Mucosa of gallbladder (tissue), 1 donor: ENCODE measurements around the gene SH3GLB2. TPM values are rescaled to one million over a fixed set of nuclear protein-coding genes. Genes with fewer than 3 reads are reported as not detected.
"Not testable (repeated sequence)": the region's sequence is repeated elsewhere in the genome, so short reads cannot be mapped to it uniquely, and the experiment has no call there.

Experiments
- DNase-seq: peaks from one replicate; pipeline ENCODE4 v3.0.0-alpha.2; 2020; ENCODE audit warnings: low spot score
- total RNA-seq: library from RNA; stranded (reverse); gene quantifications from one replicate; pipeline ENCODE4 v1.2.1, GENCODE V29; 2021
- donor health status: DM: no; HTN: no; CAD: no.

Gene SH3GLB2
- total RNA-seq, 1 donor from 2014 or later, result 186 TPM

GRCh38 chr9:129022037-129022436 is 6.1 kb downstream of the SH3GLB2 start:
- no peak for DNase-seq

GRCh38 chr9:129021091-129021490 is 7.0 kb downstream of the SH3GLB2 start:
- no peak for DNase-seq

GRCh38 chr9:129014608-129015007 is 13.5 kb downstream of the SH3GLB2 start:
- DNase-seq, result no peak

- DNase-seq, result no peak
Observed at GRCh38 chr9:129014124-129014523, 14.0 kb downstream of the SH3GLB2 start.

GRCh38 chr9:129013674-129014073 is 14.5 kb downstream of the SH3GLB2 start:
- no peak for DNase-seq

GRCh38 chr9:129012893-129013448 is 15.2 kb downstream of the SH3GLB2 start:
- DNase-seq, result no peak

GRCh38 chr9:129012343-129012742 is 15.8 kb downstream of the SH3GLB2 start:
- DNase-seq, result no peak

GRCh38 chr9:129011761-129012181 is 16.4 kb downstream of the SH3GLB2 start:
- DNase-seq, result no peak

GRCh38 chr9:129011170-129011569 is 17.0 kb downstream of the SH3GLB2 start:
- DNase-seq, result no peak

GRCh38 chr9:129010267-129010975 is 17.7 kb downstream of the SH3GLB2 start:
- no peak for DNase-seq

GRCh38 chr9:129009584-129010141 is 18.5 kb downstream of the SH3GLB2 start:
- DNase-seq, result no peak

GRCh38 chr9:129008986-129009583 is 19.0 kb downstream of the SH3GLB2 start:
- no peak for DNase-seq

GRCh38 chr9:129008469-129008965 is 19.6 kb downstream of the SH3GLB2 start:
- DNase-seq, result no peak

GRCh38 chr9:129007766-129008468 is 20.2 kb downstream of the SH3GLB2 start:
- DNase-seq, result no peak

GRCh38 chr9:129007035-129007765 is 20.9 kb downstream of the SH3GLB2 start:
- no peak for DNase-seq

- peak; percentile 65 for DNase-seq
Observed at GRCh38 chr9:129006328-129007034, 21.6 kb downstream of the SH3GLB2 start.

GRCh38 chr9:129005336-129005997 is 22.7 kb downstream of the SH3GLB2 start:
- DNase-seq, result no peak

GRCh38 chr9:129004173-129004572 is 24.0 kb downstream of the SH3GLB2 start:
- DNase-seq, result not testable (repeated sequence)

- DNase-seq, result no peak
Observed at GRCh38 chr9:129002992-129003391, 25.1 kb downstream of the SH3GLB2 start.
